IPS DF 6.9 (cell line): ENCODE results near the gene DENND2D.

Experiments
- DNase-seq: peaks from one replicate; pipeline ENCODE4 v3.0.0-alpha.2; 2013; ENCODE audit warnings: low read depth, low spot score
- H3K27ac ChIP-seq: one replicate; pipeline ENCODE4 v1.5.1; 2013; ENCODE audit warnings: low read length, control low read depth
- H3K27me3 ChIP-seq: 2 replicates; pipeline ENCODE4 v1.6.1; 2013; ENCODE audit warnings: mild to moderate bottlenecking, low read length; ENCODE audit not compliant: control insufficient read depth, insufficient read depth
- H3K36me3 ChIP-seq: 2 replicates; pipeline ENCODE4 v1.6.1; 2013; ENCODE audit warnings: low read length; ENCODE audit not compliant: control insufficient read depth, insufficient read depth
- H3K4me1 ChIP-seq: 2 replicates; pipeline ENCODE4 v1.6.1; 2013; ENCODE audit warnings: low read length; ENCODE audit not compliant: control insufficient read depth, insufficient read depth
- H3K4me3 ChIP-seq: 2 replicates; pipeline ENCODE4 v1.5.1; 2013; ENCODE audit warnings: mild to moderate bottlenecking, low read length
- H3K9me3 ChIP-seq: 2 replicates; pipeline ENCODE4 v1.6.1; 2013; ENCODE audit warnings: low read length, inconsistent platforms; ENCODE audit not compliant: control insufficient read depth, insufficient read depth
- WGBS: extraction: QIAGEN DNeasy Blood & Tissue Kit; methylation state at CpG from one replicate; pipeline ENCODE4 v1.1.7; 2013; ENCODE audit warnings: mixed read lengths, missing lambda C conversion rate; ENCODE audit not compliant: insufficient read length, insufficient coverage; 5-methylcytosine and 5-hydroxymethylcytosine counted together

Gene DENND2D

DNA sequence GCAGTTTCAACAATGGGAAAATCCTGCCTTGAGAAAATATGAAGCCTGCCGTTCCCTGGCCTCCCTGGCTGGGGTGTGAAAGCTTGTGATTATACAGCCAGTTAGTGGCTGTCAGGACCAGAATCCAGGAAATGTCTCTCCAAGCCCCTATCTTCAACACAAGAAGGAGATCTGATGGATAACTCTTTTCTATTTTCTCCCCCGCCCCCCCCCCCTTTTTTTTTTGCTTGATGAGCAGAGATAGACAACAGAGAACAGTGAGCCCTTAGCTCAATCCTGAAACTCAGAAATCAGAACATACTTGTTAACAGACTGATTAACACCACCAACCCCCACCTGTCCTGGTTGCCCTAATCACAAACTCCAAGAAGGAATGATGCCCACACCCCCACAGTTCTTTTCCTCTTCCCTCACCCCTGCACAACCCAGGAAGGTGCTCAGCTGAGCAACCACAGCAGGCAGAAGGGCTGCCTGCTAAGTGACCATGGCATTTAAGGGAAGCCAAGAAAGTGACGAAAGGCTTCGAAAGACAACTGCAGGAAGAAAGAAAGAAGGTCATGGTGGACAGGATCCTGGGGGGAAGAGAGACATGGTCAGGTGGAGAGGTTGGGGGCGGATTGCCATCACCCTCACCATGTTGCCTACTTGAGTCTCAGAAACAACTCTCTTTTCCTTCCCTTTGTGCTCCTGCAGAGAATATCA lies 12.3 kb upstream of the DENND2D start:
- Histone ChIP-seq H3K9me3 (no peaks in the 10 kb centered on the region), H3K27me3 (no peaks in the 10 kb centered on the region), H3K27ac (no peak overlapping the region), H3K36me3 (no peaks in the 10 kb centered on the region), H3K4me3 (no peak overlapping the region), H3K4me1 (no peaks in the 10 kb centered on the region)
- no CpG with 5 or more reads among the region's 5 CpGs for WGBS
- no peak for DNase-seq

DNA sequence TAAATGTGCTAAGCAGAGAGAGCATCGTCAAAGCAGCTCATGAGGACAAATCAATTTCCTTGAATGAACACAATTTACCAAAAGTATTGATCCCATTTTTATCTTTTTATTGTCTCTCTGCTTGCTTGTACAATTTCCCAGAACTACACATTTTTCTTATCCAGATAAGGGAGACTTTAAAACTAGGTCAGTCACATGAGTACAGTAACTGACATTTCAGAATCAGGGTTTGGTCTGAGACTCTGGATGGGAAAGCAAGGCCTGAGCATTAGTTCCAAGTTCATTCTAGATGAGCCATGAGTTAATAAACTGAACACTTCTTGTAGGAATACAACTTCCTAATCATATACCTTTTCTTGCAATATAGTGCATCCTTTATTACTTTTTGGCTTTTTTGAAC lies 11.5 kb upstream of the DENND2D start:
- DNase-seq, result no peak
- Histone ChIP-seq H3K27me3 (no peaks in the 10 kb centered on the region), H3K4me3 (no peak overlapping the region), H3K27ac (no peak overlapping the region), H3K4me1 (no peaks in the 10 kb centered on the region), H3K36me3 (no peaks in the 10 kb centered on the region), H3K9me3 (no peaks in the 10 kb centered on the region)
- no CpG with 5 or more reads among the region's 1 CpG for WGBS

DNA sequence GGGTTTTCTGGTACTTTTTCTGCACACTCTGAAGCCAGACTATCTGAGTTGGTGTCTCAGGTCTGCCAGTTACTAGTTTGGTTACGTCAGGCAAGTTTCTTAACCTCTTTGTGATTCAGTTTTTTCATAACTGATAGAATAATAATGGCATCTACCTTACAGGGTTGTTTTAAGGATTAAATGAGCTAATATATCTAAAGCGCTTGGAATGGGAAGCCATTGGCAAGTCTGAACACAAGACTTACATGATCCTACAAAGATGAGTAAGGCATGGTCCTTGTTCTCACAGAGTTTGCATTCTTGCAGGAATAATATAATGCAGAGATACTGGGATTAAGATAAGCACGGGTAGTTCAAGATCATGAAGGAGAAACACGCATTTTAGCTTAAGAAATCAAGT lies 9.2 kb upstream of the DENND2D start:
- H3K4me3 ChIP-seq, result no peak overlapping the region
- H3K4me1 ChIP-seq, result no peaks in the 10 kb centered on the region

DNA sequence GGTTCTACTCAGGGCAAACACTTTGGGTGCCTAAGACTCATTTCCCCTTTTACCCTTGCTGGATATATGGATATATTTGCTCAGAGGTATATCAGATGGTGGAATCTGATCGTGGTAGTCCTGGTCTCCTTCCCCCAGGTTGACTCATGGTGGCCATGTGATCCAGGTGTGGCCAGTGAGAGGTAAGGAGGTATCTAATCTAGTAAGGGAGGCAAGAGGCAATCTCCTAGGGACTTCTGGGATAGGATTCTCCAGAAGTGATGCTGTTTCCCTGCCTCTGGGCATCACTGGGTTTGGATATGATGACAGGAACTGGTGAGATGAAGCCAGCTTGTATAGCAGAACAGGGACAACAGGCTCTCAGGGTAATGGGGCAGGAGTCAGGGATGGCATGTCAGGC lies 8.5 kb upstream of the DENND2D start:
- Histone ChIP-seq H3K4me3 (no peak overlapping the region), H3K27me3 (no peaks in the 10 kb centered on the region), H3K4me1 (no peaks in the 10 kb centered on the region), H3K27ac (no peak overlapping the region), H3K9me3 (no peaks in the 10 kb centered on the region), H3K36me3 (no peaks in the 10 kb centered on the region)
- DNase-seq, result no peak
- WGBS, result no CpG with 5 or more reads among the region's 1 CpG

More for the DNA sequence above, 9.2 kb upstream of the DENND2D start:
- Histone ChIP-seq H3K36me3 (no peaks in the 10 kb centered on the region), H3K27ac (no peak overlapping the region), H3K27me3 (no peaks in the 10 kb centered on the region), H3K9me3 (no peaks in the 10 kb centered on the region)
- WGBS, result no CpG with 5 or more reads among the region's 4 CpGs
- no peak for DNase-seq

DNA sequence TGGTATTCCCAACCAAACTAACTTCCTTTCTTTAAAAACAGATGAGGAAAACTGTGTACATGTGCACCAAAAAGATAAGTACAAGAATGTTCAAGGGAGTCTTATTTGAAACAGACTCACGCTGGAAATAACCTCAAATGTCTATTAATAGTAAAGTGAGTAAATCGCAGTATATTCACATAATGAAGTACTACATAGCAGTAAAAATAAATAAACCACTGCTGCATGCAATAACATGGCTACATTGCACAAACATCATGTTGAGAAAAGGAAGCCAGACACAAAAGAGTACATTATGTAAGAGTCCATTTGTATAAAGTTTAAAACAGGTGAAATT lies 5.2 kb upstream of the DENND2D start:
- no CpG with 5 or more reads among the region's 2 CpGs for whole genome bisulfite sequencing
- Histone ChIP-seq H3K27me3 (no peaks in the 10 kb centered on the region), H3K27ac (no peak overlapping the region), H3K9me3 (no peaks in the 10 kb centered on the region), H3K4me3 (no peak overlapping the region), H3K36me3 (no peaks in the 10 kb centered on the region), H3K4me1 (no peaks in the 10 kb centered on the region)
- no peak for DNase-seq

DNA sequence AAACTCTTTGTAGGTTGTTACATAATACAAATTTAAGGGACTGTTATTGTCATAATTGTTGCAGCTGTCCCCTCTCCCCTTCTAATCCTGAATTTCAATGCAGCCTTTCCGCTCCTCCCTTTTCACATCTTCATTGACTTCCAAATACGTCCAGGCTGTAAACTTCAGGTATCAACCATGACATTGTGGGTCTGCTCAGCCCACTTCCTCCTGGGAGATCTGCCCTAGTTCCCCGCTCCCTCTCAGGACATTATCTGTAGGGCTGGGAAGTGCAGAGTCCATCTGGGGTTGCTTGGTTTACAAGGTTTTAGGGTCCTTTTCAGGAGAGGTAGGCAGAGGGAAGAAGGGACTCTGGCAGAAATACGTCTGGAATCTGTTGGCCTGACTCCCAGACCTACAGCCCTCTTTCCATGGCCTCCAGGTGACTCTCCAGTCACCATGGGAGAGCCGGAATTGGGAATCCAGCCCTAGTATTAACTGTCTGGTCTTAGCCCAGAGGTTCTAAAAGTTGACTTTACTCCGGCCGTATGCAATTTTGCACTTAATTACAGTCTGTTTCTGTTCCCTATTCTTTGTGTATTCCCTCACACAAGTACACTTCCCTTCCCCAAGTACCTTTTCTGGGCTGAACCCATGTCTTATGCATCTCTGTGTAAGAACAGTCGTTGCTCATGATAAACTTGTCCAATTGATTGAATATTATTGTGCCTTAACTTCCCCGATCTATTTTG lies 4.7 kb upstream of the DENND2D start:
- Histone ChIP-seq H3K4me1 (no peaks in the 10 kb centered on the region), H3K36me3 (no peaks in the 10 kb centered on the region), H3K9me3 (no peaks in the 10 kb centered on the region), H3K27me3 (no peaks in the 10 kb centered on the region), H3K27ac (no peak overlapping the region), H3K4me3 (no peak overlapping the region)
- no peak for DNase-seq
- no CpG with 5 or more reads among the region's 9 CpGs for WGBS

DNA sequence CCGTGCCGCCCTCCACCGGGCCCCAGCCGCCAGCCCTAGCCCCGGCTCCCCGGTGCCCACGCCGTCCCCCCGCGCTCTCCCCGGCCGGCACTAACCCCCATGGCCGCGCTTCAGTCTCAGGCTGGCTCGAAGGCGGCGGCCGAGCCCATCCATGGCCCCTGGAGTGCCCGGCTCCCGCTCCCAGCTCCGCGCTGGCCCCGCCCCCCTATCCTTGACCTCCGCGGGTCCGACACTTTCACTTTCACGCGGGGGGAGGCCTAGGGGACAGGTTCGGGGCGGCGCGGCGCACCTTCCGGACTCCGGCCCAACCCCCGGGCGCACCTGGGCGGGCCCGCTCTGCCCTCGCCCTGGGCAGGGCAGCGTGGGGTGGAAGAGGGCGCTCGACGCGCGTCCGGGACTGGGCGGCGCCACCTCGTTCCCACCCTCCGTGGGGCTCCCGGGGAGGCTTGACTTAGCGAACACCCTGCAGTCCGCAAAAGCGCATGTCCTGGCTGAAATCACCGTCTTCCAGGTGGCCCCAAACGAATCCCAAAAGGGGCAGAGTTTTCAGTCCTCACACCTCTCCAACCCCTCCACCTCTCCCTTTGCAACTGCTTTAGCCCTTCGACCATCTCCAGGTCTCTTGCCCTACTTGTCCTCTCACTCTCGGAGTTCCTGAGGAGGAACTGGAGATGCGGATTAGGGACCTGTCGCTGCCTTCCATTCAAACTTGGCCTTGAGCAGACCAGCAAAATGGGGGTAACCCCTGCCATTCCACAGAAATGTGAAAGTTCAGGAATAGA lies 3.9 kb upstream of the DENND2D start:
- Histone ChIP-seq H3K4me3 (no peak overlapping the region), H3K36me3 (no peaks in the 10 kb centered on the region), H3K27me3 (no peaks in the 10 kb centered on the region), H3K4me1 (no peaks in the 10 kb centered on the region), H3K9me3 (no peaks in the 10 kb centered on the region), H3K27ac (no peak overlapping the region)
- no peak for DNase-seq
- no CpG with 5 or more reads among the region's 61 CpGs for WGBS

DNA sequence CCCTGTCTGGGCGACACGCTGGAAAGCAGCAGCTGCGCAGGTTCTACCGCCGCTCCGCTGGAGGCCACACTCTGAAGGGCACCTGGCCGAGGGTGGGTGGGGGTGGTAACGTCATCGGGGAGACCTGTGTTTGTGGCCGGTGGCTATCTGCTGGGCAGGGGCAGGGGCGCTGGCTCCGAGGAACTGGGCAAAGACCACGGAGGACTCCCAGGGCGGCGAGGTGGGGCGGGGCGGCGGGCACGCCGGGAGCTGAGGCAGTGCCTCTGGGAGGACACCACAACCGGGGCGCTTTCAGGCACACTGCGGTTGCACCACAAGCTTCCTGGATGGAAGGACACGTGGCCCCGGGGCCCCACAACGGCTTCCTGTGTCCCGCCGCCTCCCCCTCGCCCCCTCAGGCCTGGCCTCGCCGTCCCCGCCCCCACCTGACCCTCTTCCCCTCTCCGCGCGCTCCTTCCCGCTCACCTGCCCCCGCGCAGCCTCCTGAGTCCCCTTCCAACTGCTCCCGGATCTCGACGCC lies 3.3 kb upstream of the DENND2D start:
- DNase-seq, result no peak
- Histone ChIP-seq H3K4me1 (no peaks in the 10 kb centered on the region), H3K36me3 (no peaks in the 10 kb centered on the region)

DNA sequence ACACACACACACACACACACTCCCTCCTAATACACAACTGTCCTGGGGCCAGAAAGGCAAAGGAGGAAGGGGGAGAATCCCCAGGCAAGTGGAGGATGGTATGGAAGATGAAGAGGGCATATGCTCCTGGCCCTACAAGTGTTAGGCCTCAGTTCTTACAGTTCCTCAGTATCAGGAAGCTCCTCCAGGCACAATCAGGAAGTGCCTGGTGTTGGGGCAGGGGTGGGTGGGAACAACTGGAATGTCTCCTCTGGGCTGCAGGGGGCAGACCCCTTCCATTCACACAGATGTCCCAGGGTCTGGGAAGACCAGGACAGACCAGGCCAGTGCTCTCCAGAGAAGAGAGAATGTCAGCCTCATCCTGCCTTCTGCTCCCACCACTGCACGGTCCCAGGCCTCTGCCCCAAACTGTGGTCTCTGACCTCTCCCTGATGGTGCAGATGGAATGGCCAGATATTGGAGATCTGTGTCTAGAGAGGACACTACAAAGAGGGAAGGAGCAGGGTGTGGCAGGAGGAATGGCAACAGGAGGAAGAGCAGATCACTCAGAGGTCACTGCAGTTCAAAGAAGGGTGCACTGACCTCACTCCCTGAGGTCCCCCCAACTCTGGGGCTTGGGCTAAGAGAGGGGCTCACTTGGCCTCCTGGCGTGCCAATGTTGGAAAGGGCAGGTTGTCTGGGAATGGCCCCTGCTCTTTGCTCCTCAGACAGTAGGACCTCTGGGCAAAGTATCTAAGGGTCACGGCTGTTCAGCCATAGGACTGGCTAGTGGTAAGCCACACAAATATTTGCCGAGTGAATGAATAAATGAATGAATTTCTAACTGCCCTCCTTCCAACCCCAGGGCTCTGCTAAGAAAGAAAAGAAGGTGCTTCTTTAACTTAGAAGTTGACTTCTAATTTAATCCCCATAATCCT lies 2.5 kb upstream of the DENND2D start:
- no peak for DNase-seq
- no peaks in the 10 kb centered on the region for H3K9me3 ChIP-seq
- no peaks in the 10 kb centered on the region for H3K36me3 ChIP-seq
- H3K27ac ChIP-seq, result no peak overlapping the region
- no peaks in the 10 kb centered on the region for H3K27me3 ChIP-seq
- no peak overlapping the region for H3K4me3 ChIP-seq
- no peaks in the 10 kb centered on the region for H3K4me1 ChIP-seq
- WGBS, result no CpG with 5 or more reads among the region's 4 CpGs

More for the DNA sequence above, 3.3 kb upstream of the DENND2D start:
- H3K27me3 ChIP-seq, result no peaks in the 10 kb centered on the region
- H3K9me3 ChIP-seq, result no peaks in the 10 kb centered on the region
- no peak overlapping the region for H3K27ac ChIP-seq
- no peak overlapping the region for H3K4me3 ChIP-seq
- WGBS, result no CpG with 5 or more reads among the region's 41 CpGs

DNA sequence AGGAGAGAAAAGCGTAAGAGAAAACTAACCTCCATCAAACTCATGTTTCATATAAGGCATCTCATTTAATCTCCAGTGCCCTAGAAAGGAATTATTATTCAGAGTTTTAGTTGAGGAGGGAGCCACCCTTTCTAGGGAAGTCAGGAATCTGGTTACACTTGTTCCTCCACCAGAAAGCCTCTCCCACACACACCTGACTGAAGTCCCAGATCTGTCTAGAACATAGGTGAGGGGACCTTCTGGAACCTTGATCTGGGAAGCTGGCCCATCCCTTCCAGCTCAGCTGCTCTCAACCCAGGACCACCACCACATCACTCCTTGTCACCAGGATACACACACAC lies 1.9 kb upstream of the DENND2D start:
- no peaks in the 10 kb centered on the region; the same call in 1 of the 2 replicates for H3K4me1 ChIP-seq
- H3K27ac ChIP-seq, result no peak overlapping the region
- no peaks in the 10 kb centered on the region for H3K27me3 ChIP-seq
- no peaks in the 10 kb centered on the region for H3K9me3 ChIP-seq
- H3K36me3 ChIP-seq, result no peaks in the 10 kb centered on the region
- DNase-seq, result no peak
- H3K4me3 ChIP-seq, result no peak overlapping the region
- no CpG with 5 or more reads among the region's 1 CpG for WGBS
